ENCODE measurements around the gene CST3.

The CST3 gene

GRCh38 chr20:23598481-23598880 is 39.3 kb downstream of the CST3 start:
- DNase-seq = no peak

GRCh38 chr20:23596579-23597250 is 41.0 kb downstream of the CST3 start:
- no peak for DNase-seq

GRCh38 chr20:23595941-23596340 is 41.8 kb downstream of the CST3 start:
- no peak for DNase-seq

GRCh38 chr20:23588434-23589403 is 49.0 kb downstream of the CST3 start:
- no peak for DNase-seq

GRCh38 chr20:23587631-23588030 is 50.1 kb downstream of the CST3 start:
- no peak for DNase-seq

GRCh38 chr20:23586735-23587525 is 50.8 kb downstream of the CST3 start:
- no peak for DNase-seq

- DNase-seq = no peak
Observed at GRCh38 chr20:23585808-23586734, 51.7 kb downstream of the CST3 start.

GRCh38 chr20:23585449-23585807 is 52.3 kb downstream of the CST3 start:
- DNase-seq = no peak

- DNase-seq = no peak
Observed at GRCh38 chr20:23584434-23585199, 53.1 kb downstream of the CST3 start.

All from NCI-H1105 (cell line).